ENCODE results near the gene RNASEH1.

Gene RNASEH1, protein sequence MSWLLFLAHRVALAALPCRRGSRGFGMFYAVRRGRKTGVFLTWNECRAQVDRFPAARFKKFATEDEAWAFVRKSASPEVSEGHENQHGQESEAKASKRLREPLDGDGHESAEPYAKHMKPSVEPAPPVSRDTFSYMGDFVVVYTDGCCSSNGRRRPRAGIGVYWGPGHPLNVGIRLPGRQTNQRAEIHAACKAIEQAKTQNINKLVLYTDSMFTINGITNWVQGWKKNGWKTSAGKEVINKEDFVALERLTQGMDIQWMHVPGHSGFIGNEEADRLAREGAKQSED

DNA sequence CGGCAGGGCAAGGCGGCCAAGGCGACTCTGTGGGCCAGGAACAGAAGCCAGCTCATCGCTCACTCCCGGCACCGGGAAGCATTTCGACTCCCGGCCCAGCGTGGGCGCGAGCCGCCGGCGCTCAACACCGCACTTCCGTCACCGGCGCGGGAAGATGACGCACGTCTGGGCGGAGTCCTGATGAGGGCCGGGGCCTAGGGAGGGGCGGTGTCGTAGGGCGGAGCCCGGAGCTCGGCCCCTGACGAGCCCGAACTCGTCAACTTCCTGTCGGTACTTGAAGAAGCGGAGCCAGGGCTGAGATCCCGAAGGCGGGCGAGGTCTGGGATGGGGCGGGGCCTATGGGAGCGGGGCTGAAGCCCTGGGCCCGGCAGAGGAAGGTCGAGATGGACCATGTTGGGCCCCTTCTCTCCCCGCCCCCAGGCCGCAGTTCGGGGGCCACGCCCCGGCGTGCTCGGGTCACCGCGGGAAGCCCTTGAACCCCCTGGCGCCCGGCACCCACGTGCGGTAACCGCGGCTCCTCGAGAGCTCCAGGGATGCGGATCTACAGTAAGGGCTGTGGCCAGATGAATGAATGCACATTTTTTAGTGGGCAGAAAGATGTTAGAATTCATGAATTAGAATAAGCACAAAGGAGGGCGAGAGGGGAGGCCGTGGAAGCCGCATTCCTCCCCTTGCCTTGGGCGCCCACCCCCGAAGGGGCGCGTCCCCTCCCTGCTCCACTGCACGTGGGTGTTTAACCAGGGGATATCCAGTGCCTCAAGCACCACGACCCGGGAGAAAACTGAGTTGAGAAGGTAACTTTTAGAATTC, at the start of gene RNASEH1:
Gene RNASEH1, minus strand, starts transcription at position 129 of the 810 bp plus-strand sequence. Its CDS starts 73 bp downstream, at position 56.
- peak; percentile 99 for DNase-seq

DNA sequence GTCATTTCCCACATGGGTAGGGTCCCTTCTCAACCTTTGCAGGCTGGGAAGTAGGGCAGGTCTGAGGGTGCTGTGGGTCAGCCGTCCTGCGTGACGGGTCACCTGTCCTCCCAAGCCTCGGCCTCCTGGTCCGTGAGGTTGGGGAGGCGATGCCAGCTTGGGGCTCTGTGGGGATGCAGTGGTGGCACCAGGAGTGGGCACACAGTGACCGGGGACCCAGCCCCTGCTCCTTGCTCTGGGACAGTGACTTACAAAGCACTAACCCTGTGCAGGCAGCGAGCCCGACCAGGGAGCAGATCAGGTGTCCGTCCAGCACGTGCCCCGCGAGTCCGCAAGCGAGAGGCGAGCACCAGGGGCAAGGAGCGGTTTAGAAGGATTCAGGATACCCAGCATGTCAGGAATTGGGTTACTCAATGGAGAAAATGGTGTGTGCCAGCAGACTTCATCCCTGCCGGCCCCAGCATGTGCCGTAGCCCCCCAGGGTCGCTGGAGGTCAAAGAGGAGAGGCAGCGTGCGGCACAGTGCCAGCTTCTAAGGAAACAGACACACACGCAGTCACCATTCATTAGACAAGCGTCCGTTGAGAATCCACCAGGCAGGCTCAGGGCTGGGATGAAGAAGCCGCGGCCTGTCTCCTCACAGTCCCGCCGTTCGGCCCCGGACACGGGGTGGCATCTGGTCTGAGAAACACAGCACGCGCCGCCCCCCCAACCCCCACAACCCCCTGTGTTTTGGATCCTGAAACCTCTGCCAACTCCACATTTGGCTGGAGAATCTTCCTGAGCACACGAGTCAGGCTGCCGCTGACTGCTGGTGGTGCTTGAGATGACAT, 48.5 kb upstream of the RNASEH1 start:
- no peak for DNase-seq

DNA sequence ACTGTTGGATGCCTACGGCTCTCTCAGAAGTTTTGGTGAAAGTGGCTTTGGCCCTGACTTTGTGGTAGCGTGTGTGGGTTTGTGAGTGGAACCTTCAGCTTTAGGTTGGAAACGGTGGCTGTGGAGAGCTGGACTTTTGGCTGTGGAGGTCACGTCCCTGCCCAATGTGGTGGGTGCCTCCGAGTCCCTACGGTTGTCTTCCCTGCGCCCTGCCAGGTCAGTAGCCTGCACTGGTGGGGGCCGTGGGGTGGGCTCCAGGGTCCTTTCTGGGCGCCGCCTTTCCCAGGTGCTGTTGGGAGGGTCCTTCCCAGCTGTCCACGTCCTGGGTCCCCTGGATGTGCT, 47.9 kb upstream of the RNASEH1 start:
- no peak for DNase-seq

DNA sequence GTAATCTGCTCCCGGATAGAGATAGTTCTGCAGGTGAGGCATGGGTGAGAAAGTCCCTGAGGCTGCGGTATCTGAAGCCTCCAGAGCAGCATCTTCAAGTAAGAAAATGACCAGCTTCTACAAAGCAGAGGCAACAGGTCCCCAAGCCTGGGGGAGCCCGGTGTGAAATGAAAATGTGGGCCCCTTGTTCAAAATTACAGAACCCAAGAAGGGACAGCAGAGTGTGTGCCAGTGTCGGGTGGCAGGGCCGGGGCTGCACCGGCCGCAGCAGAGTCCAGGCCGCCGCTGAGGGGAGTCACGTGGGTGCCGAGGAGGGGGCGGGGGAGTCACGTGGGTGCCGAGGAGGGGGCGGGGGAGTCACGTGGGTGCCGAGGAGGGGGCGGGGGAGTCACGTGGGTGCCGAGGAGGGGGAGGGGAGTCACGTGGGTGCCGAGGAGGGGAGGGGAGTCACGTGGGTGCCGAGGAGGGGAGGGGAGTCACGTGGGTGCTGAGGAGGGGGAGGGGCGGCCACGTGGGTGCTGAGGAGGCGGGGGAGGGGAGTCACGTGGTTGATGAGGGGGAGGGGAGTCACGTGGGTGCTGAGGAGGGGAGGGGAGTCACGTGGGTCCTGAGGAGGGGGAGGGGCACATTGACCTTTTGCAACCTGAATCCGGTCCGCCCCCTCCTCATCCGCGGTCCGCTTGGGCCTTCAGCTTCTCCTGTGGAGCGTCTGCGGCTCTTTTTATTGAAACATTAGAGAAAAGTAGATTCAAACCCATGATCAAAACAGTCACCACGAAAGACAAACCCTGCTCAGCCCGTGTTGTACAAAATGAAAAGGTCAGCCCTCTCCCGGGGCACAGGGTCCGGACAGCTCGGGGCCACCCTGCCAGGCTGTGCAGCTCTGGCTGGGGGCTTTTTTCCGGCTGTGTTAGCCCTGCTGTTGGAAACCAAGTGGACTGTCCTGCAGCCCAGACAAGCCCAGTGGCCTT, 47.1 kb upstream of the RNASEH1 start:
- peak; percentile 48 for DNase-seq

DNA sequence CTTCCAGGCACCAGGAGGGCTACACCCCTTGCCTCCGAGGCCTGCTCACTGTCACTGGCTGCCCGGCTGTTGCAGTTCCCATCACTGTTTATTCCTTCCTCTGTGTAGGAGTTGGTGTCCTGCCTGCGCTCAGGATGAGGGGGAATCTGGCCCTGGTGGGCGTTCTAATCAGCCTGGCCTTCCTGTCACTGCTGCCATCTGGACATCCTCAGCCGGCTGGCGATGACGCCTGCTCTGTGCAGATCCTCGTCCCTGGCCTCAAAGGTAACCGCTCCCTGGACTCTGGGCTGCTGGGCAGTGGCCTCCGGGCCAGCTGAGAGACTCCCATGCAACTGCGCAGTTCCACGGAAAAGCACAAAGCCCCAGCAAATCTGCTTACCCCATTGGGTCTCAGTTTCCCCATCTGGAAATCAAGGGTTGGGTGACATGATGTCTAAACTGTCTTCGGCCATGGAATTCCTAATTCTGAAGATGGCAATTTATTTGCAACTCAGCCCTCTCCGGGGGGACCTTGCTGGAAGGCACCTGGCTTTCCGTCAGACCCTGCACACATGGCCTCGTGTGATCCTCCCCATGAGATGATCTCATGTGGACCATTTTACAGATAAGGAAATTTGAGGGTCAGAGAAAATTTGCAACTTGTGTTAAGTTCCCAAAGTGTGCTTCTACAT, 46.2 kb upstream of the RNASEH1 start:
- no peak for DNase-seq

DNA sequence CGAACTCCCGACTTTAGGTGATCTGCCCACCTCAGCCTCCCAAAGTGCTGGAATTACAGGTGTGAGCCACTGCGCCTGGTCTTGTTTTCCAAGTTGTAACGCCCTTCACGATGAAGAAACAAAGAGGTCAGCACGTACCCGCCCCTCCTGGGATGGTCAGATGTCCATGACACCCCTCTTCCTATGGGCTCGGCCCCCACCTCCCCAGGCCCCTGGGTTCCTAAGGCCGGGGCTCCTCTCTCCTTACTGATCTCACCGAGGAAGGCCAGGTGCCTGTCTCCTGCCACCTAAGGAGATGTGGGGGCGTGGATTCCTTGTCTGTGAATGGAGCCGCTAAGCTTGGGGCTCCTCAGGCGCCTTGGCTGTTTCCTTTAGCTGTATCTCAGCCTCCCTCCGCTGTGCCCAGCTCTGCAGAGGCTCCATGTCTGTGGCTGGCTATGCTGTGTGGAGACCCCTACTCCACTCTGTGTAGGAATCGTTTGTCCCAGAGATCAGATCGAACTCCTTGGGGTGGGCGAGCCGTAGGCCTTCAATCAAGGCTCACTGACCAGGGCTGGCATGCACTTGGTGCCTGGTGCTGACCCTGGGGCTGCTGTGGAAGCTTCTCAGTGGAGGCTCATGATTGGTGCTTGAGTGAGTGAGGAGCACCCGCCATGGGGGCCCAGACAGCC, 45.5 kb upstream of the RNASEH1 start:
- no peak for DNase-seq

DNA sequence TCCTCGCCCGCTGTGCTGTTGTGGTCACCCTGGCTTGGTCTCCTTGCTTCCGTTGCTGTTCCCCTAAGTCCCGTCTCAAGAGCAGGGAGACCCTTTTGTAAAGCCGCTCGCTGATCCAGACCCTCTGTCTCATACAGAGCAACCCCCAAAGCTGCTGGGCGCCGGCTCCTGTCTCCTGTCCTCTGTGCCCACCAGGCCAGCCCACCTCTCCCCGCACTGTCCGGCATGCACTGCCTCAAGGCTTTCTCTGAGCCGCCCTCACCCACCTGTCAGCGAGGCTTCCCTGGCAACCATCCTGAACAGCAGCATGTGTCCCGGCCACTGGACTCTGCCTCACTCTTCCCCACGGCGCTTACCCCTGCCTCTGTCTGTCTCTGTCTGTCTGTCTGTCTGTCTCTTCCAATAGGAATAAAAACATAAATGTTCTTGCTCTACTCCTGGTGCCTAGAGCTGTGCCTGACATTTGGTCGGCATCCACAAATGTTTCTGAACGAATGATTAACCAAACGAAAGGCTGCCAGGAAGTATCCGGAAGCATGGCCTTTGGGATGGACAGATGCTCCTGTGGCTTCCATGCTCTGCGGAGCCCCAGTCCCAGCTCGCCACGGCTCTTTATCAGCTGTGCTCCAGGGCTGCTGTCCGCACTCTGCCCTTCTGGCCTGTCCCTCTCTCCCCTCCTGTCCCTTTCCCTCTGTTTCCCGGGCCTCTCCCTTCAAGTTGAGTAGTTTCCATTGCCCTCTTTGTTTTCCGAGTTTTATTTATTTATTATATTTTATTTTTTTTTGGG, 44.6 kb upstream of the RNASEH1 start:
- no peak for DNase-seq

DNA sequence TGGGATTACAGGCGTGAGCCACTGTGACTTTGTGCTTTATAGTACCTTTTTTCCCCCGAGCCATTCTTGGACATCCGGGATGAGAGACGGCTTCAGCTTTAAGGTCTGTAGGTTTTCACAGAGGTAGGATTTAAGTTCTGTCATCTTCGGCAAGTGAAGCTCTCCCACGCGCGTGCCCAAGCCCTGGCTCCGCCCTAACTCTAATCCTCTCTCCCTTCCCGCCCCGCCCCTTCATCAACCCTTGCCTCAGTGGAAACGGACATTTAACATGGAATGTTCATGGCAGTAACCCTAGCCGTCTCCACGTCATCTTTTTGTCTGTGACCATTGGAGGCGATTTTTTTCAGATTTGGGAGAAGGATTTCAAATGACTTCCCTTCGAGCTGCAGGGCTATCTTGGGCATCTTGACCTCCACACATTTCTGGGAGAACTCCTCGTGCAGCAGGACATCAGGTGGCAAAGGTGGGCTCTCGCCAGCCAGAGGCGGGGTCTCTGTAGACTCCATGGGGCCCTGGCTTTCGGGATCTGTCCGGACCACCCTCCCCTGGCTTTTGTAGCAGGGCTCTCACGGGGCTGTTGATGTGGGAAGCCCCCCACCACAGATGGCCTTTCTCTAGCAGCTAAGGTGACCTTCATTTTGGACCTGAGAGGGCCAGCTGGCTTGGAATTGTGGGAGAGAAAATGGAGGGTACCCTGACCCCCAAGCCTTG, 43.6 kb upstream of the RNASEH1 start:
- DNase-seq, result no peak

DNA sequence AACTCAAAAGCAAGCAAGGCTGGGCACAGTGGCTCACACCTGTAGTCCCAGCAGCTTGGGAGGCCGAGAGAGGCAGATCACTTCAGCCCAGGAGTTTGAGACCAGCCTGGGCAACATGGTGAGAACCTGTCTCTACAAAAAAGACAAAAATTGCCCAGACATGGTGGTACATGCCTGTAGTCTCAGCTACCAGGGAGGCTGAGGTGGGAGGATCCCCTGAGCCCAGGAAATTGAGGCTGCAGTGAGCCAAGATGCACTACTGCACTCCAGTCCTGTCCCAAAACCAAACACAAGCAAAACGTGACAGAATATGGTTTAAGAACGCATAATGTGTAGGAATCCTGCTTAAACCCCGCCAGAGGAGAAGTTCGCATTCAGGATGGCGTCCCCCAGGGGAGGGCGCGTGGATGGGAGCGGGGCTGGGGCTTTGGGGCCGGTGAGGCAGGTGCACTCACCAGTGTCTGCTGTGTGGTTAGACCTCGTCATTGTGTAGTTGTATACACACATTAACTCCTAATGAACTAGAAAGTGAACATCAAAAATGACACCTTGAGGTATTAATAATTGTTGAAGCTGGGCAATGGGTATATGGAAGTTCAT, 42.2 kb upstream of the RNASEH1 start:
- no peak for DNase-seq

DNA sequence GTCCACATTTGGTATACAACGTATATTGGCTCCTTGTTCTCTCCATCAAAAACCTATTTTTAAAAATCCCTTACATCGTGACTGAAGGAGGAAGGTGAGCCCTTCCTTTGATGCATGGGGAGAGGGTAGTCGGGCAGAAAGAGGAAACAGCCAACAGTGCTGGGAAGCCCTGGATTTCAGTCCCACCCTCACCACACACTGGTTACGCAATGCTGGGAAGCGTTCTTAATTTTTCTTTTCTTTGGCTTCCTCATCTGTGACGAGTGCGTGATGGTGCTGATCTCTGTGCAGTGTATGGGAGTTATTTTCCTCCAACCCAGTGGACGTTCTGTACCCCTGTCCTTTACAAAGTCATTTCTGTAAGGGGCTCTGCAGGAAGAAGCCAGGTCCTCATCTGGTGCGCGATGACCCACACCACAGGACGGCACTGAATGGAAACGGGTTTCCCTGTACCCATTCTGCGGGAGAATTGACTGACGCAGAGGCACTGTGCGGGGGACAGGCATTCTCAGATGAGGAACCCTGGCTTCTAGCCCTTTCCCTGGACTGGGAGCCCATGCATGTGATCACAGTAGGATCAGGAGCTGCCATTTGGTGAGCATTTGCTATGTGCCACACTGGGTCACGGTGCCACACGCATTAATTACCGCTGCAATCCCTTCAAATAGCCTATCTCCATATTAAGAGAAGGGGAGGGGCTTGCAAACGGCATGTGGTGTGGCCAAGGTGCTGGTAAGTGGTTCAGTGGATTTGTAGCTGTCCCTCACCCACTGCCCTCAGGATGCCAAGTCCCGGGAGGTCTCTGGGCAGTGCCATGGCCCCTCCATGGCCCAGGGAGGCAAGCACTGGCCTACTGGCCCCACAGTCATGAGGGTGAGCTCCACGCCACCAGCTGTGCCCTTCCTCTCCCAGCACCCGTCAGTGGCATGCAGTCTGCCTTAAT, 41.0 kb upstream of the RNASEH1 start:
- no peak for DNase-seq

DNA sequence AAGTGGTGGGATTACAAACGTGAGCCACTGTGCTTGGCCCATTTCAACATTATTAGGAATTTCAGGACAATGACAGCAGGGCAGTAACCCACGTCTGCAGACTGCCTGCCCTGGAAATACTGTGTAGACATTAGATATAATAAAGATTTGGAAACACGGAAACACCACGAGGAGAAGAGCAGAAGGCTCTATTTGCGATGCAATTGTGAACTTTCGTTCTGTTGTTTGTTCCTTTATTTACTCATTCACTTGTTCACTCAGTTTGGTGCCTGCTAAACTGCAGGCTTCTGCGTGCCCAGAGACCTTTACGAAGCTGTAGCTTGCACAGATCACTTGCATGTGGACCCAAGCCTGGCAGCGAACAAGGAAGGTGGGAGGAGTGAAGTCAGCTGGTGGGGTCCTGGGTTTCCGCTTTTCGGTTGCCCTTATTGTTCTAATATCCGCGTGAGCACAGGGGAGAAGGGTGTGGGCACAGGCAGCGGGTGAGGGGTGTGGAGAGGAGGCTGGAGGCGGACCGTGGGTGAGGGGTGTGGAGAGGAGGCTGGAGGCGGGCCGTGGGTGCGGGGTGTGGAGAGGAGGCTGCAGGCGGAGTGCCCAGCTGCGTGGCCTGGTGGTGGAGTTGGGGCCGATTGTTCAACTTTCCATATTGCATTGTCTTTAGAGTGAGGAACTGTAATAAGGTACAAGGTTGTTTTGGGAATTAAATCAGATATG, 40.2 kb upstream of the RNASEH1 start:
- no peak for DNase-seq

DNA sequence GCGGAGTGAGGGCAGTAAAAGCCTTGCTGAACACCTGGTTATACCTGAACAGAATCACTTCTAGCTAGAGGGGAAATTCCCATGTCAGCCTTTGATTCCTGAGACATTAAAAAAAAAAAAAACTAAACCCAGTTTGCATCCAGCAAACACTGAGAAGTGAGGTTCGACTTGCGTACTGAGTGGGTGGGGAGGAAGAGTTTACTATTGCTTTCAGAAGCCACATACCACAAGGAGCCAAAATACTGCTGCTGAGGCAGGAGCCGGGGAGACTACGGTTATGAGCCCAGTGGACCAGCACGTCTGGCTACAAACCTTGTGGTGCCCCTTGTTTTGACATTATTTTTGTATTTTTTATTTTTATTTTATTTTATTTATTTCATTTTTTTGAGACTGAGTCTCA, 39.4 kb upstream of the RNASEH1 start:
- no peak for DNase-seq

DNA sequence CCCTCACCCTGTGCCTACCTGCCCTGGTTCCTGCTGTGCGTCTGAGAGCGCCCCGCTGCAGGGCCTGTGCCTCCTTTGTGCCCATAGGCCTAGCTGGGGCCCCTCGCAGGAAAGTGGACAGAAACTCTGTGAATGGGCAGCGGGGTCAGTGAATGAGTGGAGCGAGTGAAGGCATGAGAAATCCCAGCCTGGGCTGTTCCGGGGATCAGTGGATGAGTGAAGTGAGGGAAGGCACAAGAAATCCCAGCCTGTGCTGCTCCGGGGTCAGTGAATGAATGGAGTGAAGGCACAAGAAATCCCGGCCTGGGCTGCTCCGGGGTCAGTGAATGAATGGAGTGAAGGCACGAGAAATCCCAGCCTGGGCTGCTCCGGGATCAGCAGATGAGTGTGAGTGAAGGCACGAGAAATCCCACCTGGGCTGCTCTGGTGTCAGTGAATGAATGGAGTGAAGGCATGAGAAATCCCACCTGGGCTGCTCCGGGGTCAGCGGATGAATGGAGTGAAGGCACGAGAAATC, 38.8 kb upstream of the RNASEH1 start:
- DNase-seq, result no peak

DNA sequence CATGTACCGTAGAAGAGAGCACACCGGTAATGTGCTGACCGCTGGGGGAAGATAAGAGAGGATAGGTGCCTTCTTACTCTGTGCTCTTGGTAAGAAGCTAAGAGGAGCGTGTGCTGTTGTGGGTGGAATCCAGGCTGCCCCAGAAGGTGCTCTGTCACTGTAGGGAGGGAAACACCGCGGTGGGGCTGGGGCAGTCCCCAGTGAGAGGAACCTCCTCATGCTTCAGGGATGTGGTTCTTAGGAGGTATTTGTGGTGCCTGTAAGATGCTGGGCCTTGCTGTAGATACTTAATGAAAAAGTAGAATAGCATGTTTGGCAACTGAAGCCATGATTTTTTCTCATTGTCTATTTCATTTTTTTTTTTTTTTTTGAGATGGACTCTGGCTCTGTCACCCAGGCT, 37.9 kb upstream of the RNASEH1 start:
- DNase-seq, result no peak

DNA sequence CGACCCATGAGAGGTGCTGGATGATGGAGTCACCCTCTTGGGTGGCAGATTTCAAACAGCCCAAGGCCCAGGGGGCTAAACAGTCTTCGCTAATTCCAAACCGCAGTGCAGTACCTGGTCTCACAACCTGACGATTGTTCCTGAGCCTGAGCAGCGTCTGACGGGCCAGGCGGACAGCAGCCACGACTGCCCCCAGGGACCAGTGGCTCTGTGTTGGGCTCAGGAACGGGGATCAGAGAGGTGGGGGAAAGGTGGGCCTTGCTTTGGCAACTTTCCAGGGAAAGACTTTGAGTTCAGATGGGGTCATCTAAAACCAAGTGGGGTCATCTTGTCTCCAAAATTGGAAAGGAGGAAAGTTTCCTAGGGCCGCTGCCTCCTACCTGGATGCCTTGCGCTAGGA, 37.3 kb upstream of the RNASEH1 start:
- no peak for DNase-seq

DNA sequence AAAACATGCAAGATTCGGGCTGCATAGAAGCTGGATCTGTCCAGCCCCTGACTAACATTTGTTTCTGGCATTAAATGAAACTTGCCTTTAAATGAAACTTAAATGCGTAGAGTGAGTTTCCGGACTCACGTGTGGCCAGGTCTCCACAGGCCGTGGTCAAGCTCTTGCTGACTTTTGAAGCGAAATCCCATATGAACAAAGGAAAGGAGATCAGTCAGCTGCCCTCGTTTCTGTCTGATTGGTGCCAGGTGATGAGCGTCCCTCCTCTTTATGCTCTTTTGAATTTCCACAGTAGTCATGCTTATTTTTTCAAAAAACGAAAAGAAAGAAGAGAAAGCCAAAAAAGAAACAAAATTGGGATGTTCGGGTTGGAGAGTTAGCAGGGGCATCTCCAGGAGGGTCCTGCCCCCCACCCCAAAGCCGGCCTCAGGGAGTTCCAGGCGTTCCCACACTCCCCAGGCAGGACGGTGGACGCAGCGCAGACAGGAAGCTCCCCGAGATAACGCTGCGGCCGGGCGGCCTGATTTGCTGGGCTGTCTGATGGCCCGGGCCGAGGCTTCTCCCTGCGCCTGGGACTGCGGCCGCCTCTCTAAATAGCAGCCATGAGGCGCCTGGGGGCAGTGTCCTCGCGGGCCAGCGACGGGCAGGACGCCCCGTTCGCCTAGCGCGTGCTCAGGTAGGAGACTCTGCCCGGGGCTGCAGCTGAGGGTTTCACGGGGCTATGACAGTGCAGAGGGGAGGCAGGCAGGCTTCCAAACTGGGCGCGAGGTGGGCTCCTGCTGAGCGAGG, 36.6 kb upstream of the RNASEH1 start, which contains the start of gene COLEC11:
Gene COLEC11, plus strand, starts transcription at position 620 of the 789 bp plus-strand sequence. CDS start 9,229 bp downstream, outside the sequence.
- no peak for DNase-seq
